Endothelial cell of umbilical vein (primary cell): ENCODE measurements around the gene ENHO. TPM values are rescaled to one million over a fixed set of nuclear protein-coding genes. Genes with fewer than 3 reads are reported as not detected.

Experiments
- BruUV-seq: library from RNA; stranded (reverse); fragments of 400-500 nt; replicated peaks from 2 replicates; lab custom pipeline; 2021; lab: Mats Ljungman, UMichigan
- CTCF ChIA-PET: fragments of 300-600, 350-600 bp; sonication (Branson Sonifier 250); formaldehyde crosslinking; loops from one replicate; lab custom pipeline; 2021; ENCODE audit warnings: antibody characterized with exemption, inconsistent platforms; lab: Charles Lee
- POLR2A ChIA-PET: fragments of 300-600, 350-600 bp; sonication (Branson Sonifier 250); formaldehyde crosslinking; loops from one replicate; lab custom pipeline; 2021; ENCODE audit warnings: antibody characterized with exemption, inconsistent platforms; lab: Charles Lee
- DNase-seq: peaks from one replicate; pipeline ENCODE4 v3.0.0-alpha.2; 2011; ENCODE audit warnings: low read depth, low spot score
- FAIRE-seq: peaks from 2 replicates; lab custom pipeline; 2011; peaks lifted over from hg19 to GRCh38; lab: Jason Lieb, UNC
- H2AFZ ChIP-seq: 2 replicates; pipeline ENCODE4 v1.6.0; 2012; ENCODE audit warnings: low read depth, low read length, control low read depth, inconsistent platforms
- H3K27ac ChIP-seq: 2 replicates; pipeline ENCODE4 v1.5.1; 2011; ENCODE audit warnings: low read depth, mild to moderate bottlenecking, control low read depth, low read length, moderate library complexity; ENCODE audit not compliant: insufficient read depth
- H3K27me3 ChIP-seq, 2 experiments: 2 replicates each; pipeline versions ENCODE4 v1.6.0 to v1.6.1; 2011; ENCODE audit warnings: low read length in 2 of 2, mixed read lengths in 1 of 2; ENCODE audit not compliant: control insufficient read depth in 2 of 2, insufficient read depth in 2 of 2
- H3K36me3 ChIP-seq, 2 experiments: 2 replicates in 1 of 2; 3 replicates in 1 of 2; pipeline ENCODE4 v1.5.1; 2011; ENCODE audit warnings: low read length in 2 of 2, mild to moderate bottlenecking in 1 of 2, moderate library complexity in 1 of 2; ENCODE audit not compliant: control insufficient read depth in 2 of 2, insufficient read depth in 2 of 2; ENCODE audit errors: extremely low read depth in 1 of 2
- H3K4me1 ChIP-seq: 3 replicates; pipeline ENCODE4 v1.5.1; 2011; ENCODE audit warnings: mild to moderate bottlenecking, low read length; ENCODE audit not compliant: control insufficient read depth, insufficient read depth; ENCODE audit errors: extremely low read depth
- H3K4me2 ChIP-seq: 2 replicates; pipeline ENCODE4 v1.6.1; 2011; ENCODE audit warnings: low read length, control low read depth, mixed read lengths; ENCODE audit not compliant: insufficient read depth
- H3K4me3 ChIP-seq, 3 experiments: fragments of 200-600 bp in 1 of 3; sonication (generic), shearing (Covaris generic) in 1 of 3; replicated peaks in 1 of 3; 2 replicates each; pipeline ENCODE4 v1.5.1; 2011 to 2016; ENCODE audit warnings: control low read depth in 3 of 3, low read length in 3 of 3, mild to moderate bottlenecking in 2 of 3, inconsistent platforms in 1 of 3, low read depth in 1 of 3, moderate library complexity in 1 of 3; ENCODE audit not compliant: insufficient read depth in 1 of 3
- H3K79me2 ChIP-seq: 2 replicates; pipeline ENCODE4 v1.6.0; 2012; ENCODE audit warnings: low read length, inconsistent platforms; ENCODE audit not compliant: control insufficient read depth, insufficient read depth
- H3K9ac ChIP-seq: replicated peaks from 2 replicates; pipeline ENCODE3; 2011; ENCODE audit warnings: low read length, control low read depth; ENCODE audit not compliant: insufficient read depth; ENCODE audit errors: extremely low read depth
- H3K9me1 ChIP-seq: replicated peaks from 3 replicates; pipeline ENCODE4 v1.6.0; 2011; ENCODE audit warnings: mild to moderate bottlenecking, low read length; ENCODE audit not compliant: control insufficient read depth, insufficient read depth; ENCODE audit errors: extremely low read depth
- H3K9me3 ChIP-seq: replicated peaks from 2 replicates; pipeline ENCODE4 v1.5.1; 2012; ENCODE audit warnings: low read length, inconsistent platforms; ENCODE audit not compliant: control insufficient read depth, insufficient read depth
- H4K20me1 ChIP-seq: replicated peaks from 2 replicates; pipeline ENCODE3; 2011; ENCODE audit warnings: mild to moderate bottlenecking, low read length; ENCODE audit not compliant: control insufficient read depth, insufficient read depth; ENCODE audit errors: extremely low read depth
- CTCF ChIP-seq, 2 donors: IDR thresholded peaks; 1 replicate in 1 of 2; 2 replicates in 1 of 2; pipeline ENCODE4 v1.5.1; 2011; ENCODE audit warnings: low read length in 2 of 2, mild to moderate bottlenecking in 2 of 2, moderate library complexity in 2 of 2, control low read depth in 1 of 2, inconsistent platforms in 1 of 2, low read depth in 1 of 2; ENCODE audit not compliant: insufficient read depth in 1 of 2; ENCODE audit errors: extremely low read depth in 1 of 2
- EZH2 ChIP-seq: IDR thresholded peaks from 2 replicates; pipeline ENCODE4 v1.6.1; 2012; ENCODE audit warnings: borderline replicate concordance, low read depth, mild to moderate bottlenecking, moderate library complexity, low read length, inconsistent platforms; ENCODE audit not compliant: severe bottlenecking
- FOS ChIP-seq: IDR thresholded peaks from 2 replicates; pipeline ENCODE4 v1.6.1; 2011; ENCODE audit warnings: mild to moderate bottlenecking, low read length, moderate library complexity, borderline replicate concordance; ENCODE audit not compliant: insufficient read depth
- GATA2 ChIP-seq: IDR thresholded peaks from 2 replicates; pipeline ENCODE4 v1.7.0; 2011; ENCODE audit warnings: low read depth, mild to moderate bottlenecking, moderate library complexity, mixed read lengths, low read length; ENCODE audit not compliant: insufficient read length, insufficient read depth
- JUN ChIP-seq: IDR thresholded peaks from 2 replicates; pipeline ENCODE4 v1.6.1; 2011; ENCODE audit warnings: borderline replicate concordance, low read depth; ENCODE audit not compliant: insufficient read length, insufficient read depth
- MAX ChIP-seq: IDR thresholded peaks from 2 replicates; pipeline ENCODE4 v1.6.1; 2011; ENCODE audit not compliant: insufficient read depth, insufficient read length
- MYC ChIP-seq: IDR thresholded peaks from one replicate; pipeline ENCODE4 v1.6.1; 2011; ENCODE audit warnings: mild to moderate bottlenecking, low read depth, low read length
- POLR2A ChIP-seq: IDR thresholded peaks from 2 replicates; pipeline ENCODE4 v1.6.1; 2012; ENCODE audit warnings: low read depth, mild to moderate bottlenecking, control low read depth, low read length
- POLR2AphosphoS5 ChIP-seq: IDR thresholded peaks from 2 replicates; pipeline ENCODE4 v1.6.1; 2012; ENCODE audit warnings: low read depth, mild to moderate bottlenecking, control low read depth, low read length, moderate library complexity; ENCODE audit not compliant: insufficient read depth
- dilution Hi-C: fragments of 300-500 bp; cut with MboI; formaldehyde crosslinking; loops from one replicate; pipeline ENCODE4 v1.15.0; 2019; ENCODE audit warnings: low sequenced_read_pairs; ENCODE audit not compliant: extremely low pct_ligation_motif_present
- intact Hi-C: fragments of 100-400 bp; cut with micrococcal nuclease; formaldehyde crosslinking; loops from one replicate; pipeline ENCODE4 v1.10.0; 2022
- polyA plus RNA-seq, 4 experiments: library from polyadenylated mRNA; depleted of rRNA in 3 of 4; stranded (reverse) in 3 of 4; unstranded in 1 of 4; fragments of >200 nt; gene quantifications; 2 replicates each; pipeline versions ENCODE4 v1.2.1 to v1.2.3, GENCODE V29; 2011 to 2012; ENCODE audit warnings: missing spikeins in 1 of 4
- total RNA-seq: library from RNA; stranded (reverse); gene quantifications from 2 replicates; pipeline ENCODE4 v1.2.3, GENCODE V29; 2021

The ENHO gene
- total and polyA plus RNA-seq, 2 donors (not counting 3 experiments of a cell fraction or from before 2014, with no cell fraction given) = 0.10 TPM; not detected in 1

DNA sequence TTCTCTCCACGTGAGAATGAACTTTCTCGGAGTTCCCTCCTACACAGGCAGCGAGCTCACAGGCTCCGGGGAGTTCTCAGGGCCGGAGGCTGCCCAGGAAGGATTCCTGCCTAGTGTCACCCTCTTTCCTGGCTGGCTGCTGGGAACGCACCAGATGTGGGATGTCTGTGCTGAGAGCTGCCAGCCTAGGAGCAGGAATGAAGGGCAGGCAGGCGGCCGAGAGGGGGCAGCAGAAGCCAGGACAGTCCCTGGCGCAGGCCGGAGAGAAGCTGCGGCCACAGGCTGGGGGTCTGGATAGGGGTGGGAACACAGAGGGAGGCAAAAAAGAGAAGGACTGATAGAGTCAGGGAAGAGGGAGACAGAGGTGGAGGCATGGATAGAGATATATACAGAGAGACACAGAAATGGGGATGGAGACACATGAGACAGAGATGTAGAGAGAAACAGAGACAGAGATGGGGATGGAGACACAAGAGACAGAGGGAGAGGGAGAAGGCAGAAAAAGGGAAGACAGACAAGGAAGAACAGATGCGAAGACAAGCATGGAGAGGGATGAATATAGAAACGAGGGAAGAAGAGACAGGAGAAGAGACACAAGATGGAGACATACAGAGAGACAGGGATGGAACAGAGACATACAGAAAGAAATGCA is 25.3 kb upstream of the ENHO start:
- no peak overlapping the region for H3K27ac ChIP-seq
- no peaks in the 10 kb centered on the region for H3K9me1 ChIP-seq
- no peak overlapping the region for H3K4me2 ChIP-seq
- H3K4me1 ChIP-seq = no peaks in the 10 kb centered on the region
- no TSS peak for BruUV-seq
- no peak overlapping the region for H3K4me3 ChIP-seq
- H3K27me3 ChIP-seq = peaks cover 5 to 7% of the 10 kb centered on the region in 2 experiments
- TF ChIP-seq CTCF (IDR thresholded peaks at IDR 0.05; ENCODE audit: extremely low read depth in 1 of 2, insufficient read depth in 1 of 2, low read depth in 1 of 2, low read length in 2 of 2) (peak; percentile 86 to 96), MAX (no peak), POLR2A (no peak), EZH2 (peak; percentile 48), POLR2AphosphoS5 (no peak), MYC (no peak), GATA2 (no peak), FOS (no peak), JUN (no peak)
- DNase-seq (peak; percentile 49), FAIRE-seq (peak; percentile 64)
- no peaks in the 10 kb centered on the region for H3K36me3 ChIP-seq
- no peak overlapping the region for H3K9ac ChIP-seq
- intact Hi-C loops = loop anchor here (1.0 to 2.0 kb wide), 7 partner anchors 43 to 215 kb away; no protein-coding TSS in a partner anchor
- dilution Hi-C loops = no loop called here
- no peaks in the 10 kb centered on the region for H4K20me1 ChIP-seq
- no peaks in the 10 kb centered on the region for H3K79me2 ChIP-seq
- no peaks in the 10 kb centered on the region for H3K9me3 ChIP-seq
- ChIA-PET CTCF (interaction anchor here (0.5 to 11.1 kb wide), 53 partner anchors 9 to 467 kb away, joined by 3 to 326 read pairs (median 5); partner anchors contain the start of gene ENHO), POLR2A (no interaction called here)
- no peak overlapping the region for H2AFZ ChIP-seq
